Endothelial cell of umbilical vein (primary cell): ENCODE data around the gene TSEN2.

Source experiments
- FOS ChIP-seq: IDR thresholded peaks from 2 replicates; pipeline ENCODE4 v1.6.1; 2011; ENCODE audit warnings: mild to moderate bottlenecking, low read length, moderate library complexity, borderline replicate concordance; ENCODE audit not compliant: insufficient read depth
- POLR2AphosphoS5 ChIP-seq: IDR thresholded peaks from 2 replicates; pipeline ENCODE4 v1.6.1; 2012; ENCODE audit warnings: low read depth, mild to moderate bottlenecking, control low read depth, low read length, moderate library complexity; ENCODE audit not compliant: insufficient read depth

DNA sequence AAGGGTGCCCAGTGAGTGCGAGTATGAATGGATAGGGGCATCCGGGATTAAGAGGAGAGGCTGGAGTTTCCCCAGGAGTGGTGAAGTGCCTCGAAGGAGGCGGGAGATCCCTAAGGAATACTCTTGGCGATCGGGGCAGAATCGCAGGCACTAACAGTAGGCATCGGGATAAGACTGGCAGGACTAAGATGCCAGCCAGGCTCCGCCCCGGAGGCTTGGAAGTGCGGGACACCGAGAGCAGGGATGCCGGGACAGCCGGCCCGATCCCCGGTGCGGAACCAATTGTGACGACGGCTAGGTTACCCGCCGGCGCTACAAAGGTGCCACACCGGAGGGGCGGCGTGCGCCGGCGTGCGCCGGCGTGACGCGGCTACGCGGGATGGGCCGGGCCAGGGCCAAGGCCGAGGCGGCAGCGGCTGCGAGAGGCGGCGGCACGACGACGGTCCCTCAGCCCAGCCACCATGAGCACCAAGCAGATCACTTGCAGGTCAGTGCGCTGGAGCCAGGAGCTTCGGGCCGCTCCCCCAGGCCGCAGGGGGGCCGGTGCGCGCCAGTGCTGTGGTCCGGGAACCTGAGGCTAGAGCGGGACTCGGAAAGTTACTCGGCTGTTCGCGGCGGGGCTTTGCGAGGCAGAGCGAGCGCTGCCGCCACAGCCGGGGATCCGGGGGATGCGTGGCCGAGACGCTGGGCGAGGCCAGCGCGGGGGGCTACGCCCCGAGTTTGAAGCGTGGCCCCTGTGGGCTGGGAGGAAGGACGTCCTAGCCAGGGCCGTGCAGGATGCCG lies 72.6 kb downstream of the TSEN2 start, which contains the start of gene MKRN2:
- TF ChIP-seq FOS (no peak), POLR2AphosphoS5 (peak; percentile 99)
